Gastroesophageal sphincter (tissue), 3 donors: ENCODE results near the gene B4GALT6.

Experiments used
- EP300 ChIP-seq: sonication (generic); formaldehyde crosslinking; IDR thresholded peaks from one replicate; pipeline ENCODE4 v1.6.1; 2017; ENCODE audit warnings: antibody characterized with exemption, mild to moderate bottlenecking
- POLR2A ChIP-seq, 2 donors: fragments of 450-650 bp; IDR thresholded peaks; one replicate each; pipeline ENCODE4 v1.6.1; 2017; ENCODE audit warnings: antibody characterized with exemption in 2 of 2, mild to moderate bottlenecking in 2 of 2, moderate library complexity in 1 of 2
- POLR2AphosphoS5 ChIP-seq: sonication (generic); formaldehyde crosslinking; IDR thresholded peaks from one replicate; pipeline ENCODE4 v1.6.1; 2017; ENCODE audit warnings: antibody characterized with exemption
- TF ChIP-seq, protein P1 (sequence below), 4 experiments: fragments of 200-600 bp in 2 of 4; fragments of 450-650 bp in 2 of 4; sonication (generic) in 1 of 4; IDR thresholded peaks; one replicate each; pipeline ENCODE4 v1.5.1; 2017 to 2019; ENCODE audit warnings: antibody characterized with exemption in 4 of 4, mild to moderate bottlenecking in 2 of 4, moderate library complexity in 2 of 4

DNA sequence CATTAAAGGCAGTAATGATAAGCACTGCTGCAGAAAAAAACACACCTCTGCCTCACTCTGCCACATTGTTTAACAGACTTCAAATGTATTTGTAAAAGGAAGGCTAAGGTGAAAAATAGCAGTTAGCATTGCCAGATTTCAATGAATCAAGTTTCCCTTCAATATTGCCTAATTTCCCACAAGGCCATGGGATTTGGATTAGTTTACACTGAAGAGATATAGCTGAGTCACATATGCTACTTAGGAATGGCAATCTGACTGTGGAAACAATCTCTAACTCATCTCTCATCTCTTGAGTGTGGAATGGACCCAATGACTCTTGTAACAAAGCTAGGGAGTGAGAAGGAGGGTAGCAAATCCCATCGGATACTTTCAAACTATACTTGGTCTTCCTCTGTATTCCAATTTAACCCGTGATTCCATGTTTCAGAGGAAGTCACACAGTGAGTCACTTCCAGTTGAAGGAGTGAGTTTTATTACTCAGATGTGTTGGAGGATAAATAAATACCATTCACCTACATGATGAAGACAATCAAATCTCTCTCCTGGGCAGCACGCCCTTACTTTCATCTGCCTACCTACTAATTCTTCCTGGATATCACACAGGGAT, 5.1 kb downstream of the B4GALT6 start:
- TF ChIP-seq, protein P1, sequence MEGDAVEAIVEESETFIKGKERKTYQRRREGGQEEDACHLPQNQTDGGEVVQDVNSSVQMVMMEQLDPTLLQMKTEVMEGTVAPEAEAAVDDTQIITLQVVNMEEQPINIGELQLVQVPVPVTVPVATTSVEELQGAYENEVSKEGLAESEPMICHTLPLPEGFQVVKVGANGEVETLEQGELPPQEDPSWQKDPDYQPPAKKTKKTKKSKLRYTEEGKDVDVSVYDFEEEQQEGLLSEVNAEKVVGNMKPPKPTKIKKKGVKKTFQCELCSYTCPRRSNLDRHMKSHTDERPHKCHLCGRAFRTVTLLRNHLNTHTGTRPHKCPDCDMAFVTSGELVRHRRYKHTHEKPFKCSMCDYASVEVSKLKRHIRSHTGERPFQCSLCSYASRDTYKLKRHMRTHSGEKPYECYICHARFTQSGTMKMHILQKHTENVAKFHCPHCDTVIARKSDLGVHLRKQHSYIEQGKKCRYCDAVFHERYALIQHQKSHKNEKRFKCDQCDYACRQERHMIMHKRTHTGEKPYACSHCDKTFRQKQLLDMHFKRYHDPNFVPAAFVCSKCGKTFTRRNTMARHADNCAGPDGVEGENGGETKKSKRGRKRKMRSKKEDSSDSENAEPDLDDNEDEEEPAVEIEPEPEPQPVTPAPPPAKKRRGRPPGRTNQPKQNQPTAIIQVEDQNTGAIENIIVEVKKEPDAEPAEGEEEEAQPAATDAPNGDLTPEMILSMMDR (IDR thresholded peaks at IDR 0.05), result no peak
- TF ChIP-seq POLR2A (IDR thresholded peaks at IDR 0.05) (no peak), POLR2AphosphoS5 (no peak), EP300 (no peak)
